Thoracic aorta (tissue), 2 donors: ENCODE data around the gene NRIP3. TPM values are rescaled to one million over a fixed set of nuclear protein-coding genes. Genes with fewer than 3 reads are reported as not detected.
"Not testable (repeated sequence)": the region's sequence is repeated elsewhere in the genome, so short reads cannot be mapped to it uniquely, and the experiment has no call there.

Source experiments
- ATAC-seq: fragments of 150-250 bp; one replicate; pipeline ENCODE4 v1.8.0; 2017; ENCODE audit warnings: low read depth; ENCODE audit not compliant: insufficient number of reproducible peaks, low FRiP score
- DNase-seq: peaks from one replicate; pipeline ENCODE4 v3.0.0-alpha.2; 2020; ENCODE audit warnings: low spot score
- H3K27ac ChIP-seq, 2 donors: fragments of 200-600 bp; sonication (generic); 1 replicate in 1 of 2; 2 replicates in 1 of 2; pipeline ENCODE4 v1.5.1; 2016; ENCODE audit warnings: mild to moderate bottlenecking in 2 of 2, moderate library complexity in 2 of 2
- H3K27me3 ChIP-seq: fragments of 200-600 bp; sonication (generic); replicated peaks from 2 replicates; pipeline ENCODE4 v1.6.0; 2016; ENCODE audit warnings: mild to moderate bottlenecking; ENCODE audit not compliant: insufficient read depth
- H3K36me3 ChIP-seq: fragments of 200-600 bp; sonication (generic); one replicate; pipeline ENCODE4 v1.5.1; 2016
- H3K4me1 ChIP-seq, 2 donors: fragments of 200-600 bp; sonication (generic); 1 replicate in 1 of 2; 2 replicates in 1 of 2; pipeline versions ENCODE4 v1.5.1 to v1.6.0; 2016; ENCODE audit warnings: low read depth in 2 of 2, mild to moderate bottlenecking in 1 of 2; ENCODE audit not compliant: control insufficient read depth in 1 of 2
- H3K4me3 ChIP-seq: fragments of 200-600 bp; sonication (generic); 2 replicates; pipeline ENCODE4 v1.5.1; 2016; ENCODE audit warnings: mild to moderate bottlenecking
- H3K9me3 ChIP-seq: fragments of 200-600 bp; sonication (generic); 2 replicates; pipeline ENCODE4 v1.5.1; 2016
- CTCF ChIP-seq: fragments of 200-600 bp; sonication (generic); IDR thresholded peaks from one replicate; pipeline ENCODE4 v1.5.1; 2019; ENCODE audit warnings: antibody characterized with exemption
- total RNA-seq, 2 donors: library from RNA; depleted of rRNA; stranded (reverse); fragments of >200 nt; gene quantifications; one replicate each; pipeline versions ENCODE4 v1.1.0 to v1.2.3, GENCODE V29; 2016

Gene NRIP3
- total RNA-seq, 2 donors from 2014 or later, result 2.1 to 5.3 TPM

- Histone ChIP-seq H3K4me3 (no peak overlapping the region), H3K9me3 (no peaks in the 10 kb centered on the region), H3K36me3 (no peaks in the 10 kb centered on the region), H3K27me3 (no peaks in the 10 kb centered on the region), H3K4me1 (no peaks in the 10 kb centered on the region), H3K27ac (no peak overlapping the region)
- no peak for ATAC-seq
- no peak for DNase-seq
- TF ChIP-seq CTCF, result no peak
Measured at GRCh38 chr11:8937159-8937558, 66.6 kb downstream of the NRIP3 start.

- DNase-seq, result not testable (repeated sequence)
Measured at GRCh38 chr11:8935789-8936188, 68.0 kb downstream of the NRIP3 start.

GRCh38 chr11:8934742-8935488, 68.9 kb downstream of the NRIP3 start:
- no peak for ATAC-seq
- no peak for TF ChIP-seq CTCF
- H3K27ac ChIP-seq, result no peak overlapping the region
- H3K9me3 ChIP-seq, result no peaks in the 10 kb centered on the region
- no peak overlapping the region for H3K4me3 ChIP-seq
- DNase-seq, result no peak
- no peaks in the 10 kb centered on the region for H3K36me3 ChIP-seq
- no peaks in the 10 kb centered on the region for H3K27me3 ChIP-seq
- H3K4me1 ChIP-seq, result no peaks in the 10 kb centered on the region

More at GRCh38 chr11:8935789-8936188, 68.0 kb downstream of the NRIP3 start:
- H3K4me3 ChIP-seq, H3K4me1 ChIP-seq, H3K36me3 ChIP-seq, ATAC-seq, H3K9me3 ChIP-seq, H3K27me3 ChIP-seq, H3K27ac ChIP-seq: not testable (repeated sequence)

GRCh38 chr11:8933931-8934330, 69.9 kb downstream of the NRIP3 start:
- H3K4me1 ChIP-seq, result no peaks in the 10 kb centered on the region
- ATAC-seq, result no peak
- no peaks in the 10 kb centered on the region for H3K36me3 ChIP-seq
- no peaks in the 10 kb centered on the region for H3K27me3 ChIP-seq
- no peak for DNase-seq
- H3K4me3 ChIP-seq, result no peak overlapping the region
- no peaks in the 10 kb centered on the region for H3K9me3 ChIP-seq
- H3K27ac ChIP-seq, result no peak overlapping the region
- no peak for TF ChIP-seq CTCF

GRCh38 chr11:8932564-8933180, 71.1 kb downstream of the NRIP3 start, which contains the start of gene C11orf16:
Gene C11orf16 (minus strand): TSS chr11:8932947. CDS start chr11:8932308, 639 bp downstream.
- no peaks in the 10 kb centered on the region for H3K27me3 ChIP-seq
- no peak within 1 kb of the TSS for H3K4me3 ChIP-seq
- H3K36me3 ChIP-seq, result no peaks in the 10 kb centered on the region
- no peak within 1 kb of the TSS for H3K27ac ChIP-seq
- TF ChIP-seq CTCF, result no peak
- ATAC-seq, result no peak
- no peaks in the 10 kb centered on the region for H3K9me3 ChIP-seq
- H3K4me1 ChIP-seq, result no peaks in the 10 kb centered on the region
- no peak for DNase-seq

Other genes with a start within 250 kb of the NRIP3 start
- gene AKIP1, start 92.8 kb downstream of the NRIP3 start, total RNA-seq, result 10 to 100 TPM; 28.8 to 58.7 TPM
- gene C11orf16, start 71.1 kb downstream of the NRIP3 start, total RNA-seq, result not detected
- not detected for gene ASCL3, start 61.0 kb downstream of the NRIP3 start, total RNA-seq
- gene TMEM9B, start 39.6 kb downstream of the NRIP3 start, total RNA-seq, result 10 to 100 TPM; 27.9 to 35.3 TPM
- gene SCUBE2, start 87.6 kb upstream of the NRIP3 start, total RNA-seq, result 1 to 10 TPM; 1.2 to 3.9 TPM